Liver (tissue), 3 donors: Measurements from ENCODE around the gene LHX2.

Experiments
- RXRA ChIP-seq, 2 donors: IDR thresholded peaks; 2 replicates each; pipeline ENCODE4 v1.6.1; 2017 to 2018; ENCODE audit warnings: antibody characterized with exemption in 2 of 2, mild to moderate bottlenecking in 1 of 2
- SP1 ChIP-seq: IDR thresholded peaks from 2 replicates; pipeline ENCODE4 v1.6.1; 2018; ENCODE audit warnings: antibody characterized with exemption, mild to moderate bottlenecking
- TAF1 ChIP-seq: conservative IDR thresholded peaks from 2 replicates; pipeline ENCODE4 v1.6.1; 2016; ENCODE audit warnings: antibody characterized with exemption, mild to moderate bottlenecking
- YY1 ChIP-seq: IDR thresholded peaks from 2 replicates; pipeline ENCODE4 v1.6.1; 2016; ENCODE audit warnings: antibody characterized with exemption, mild to moderate bottlenecking
- TF ChIP-seq, protein P1 (sequence below): fragments of 150-350 bp; IDR thresholded peaks from 2 replicates; pipeline ENCODE4 v1.5.1; 2017; ENCODE audit warnings: improper control_type of control experiment, low read depth, low read length; ENCODE audit not compliant: missing input control
- TF ChIP-seq, protein P2 (sequence below): IDR thresholded peaks from 2 replicates; pipeline ENCODE4 v1.6.1; 2016; ENCODE audit warnings: antibody characterized with exemption, mild to moderate bottlenecking
- donor health status: healthy.
- donor health status: healthy.

DNA sequence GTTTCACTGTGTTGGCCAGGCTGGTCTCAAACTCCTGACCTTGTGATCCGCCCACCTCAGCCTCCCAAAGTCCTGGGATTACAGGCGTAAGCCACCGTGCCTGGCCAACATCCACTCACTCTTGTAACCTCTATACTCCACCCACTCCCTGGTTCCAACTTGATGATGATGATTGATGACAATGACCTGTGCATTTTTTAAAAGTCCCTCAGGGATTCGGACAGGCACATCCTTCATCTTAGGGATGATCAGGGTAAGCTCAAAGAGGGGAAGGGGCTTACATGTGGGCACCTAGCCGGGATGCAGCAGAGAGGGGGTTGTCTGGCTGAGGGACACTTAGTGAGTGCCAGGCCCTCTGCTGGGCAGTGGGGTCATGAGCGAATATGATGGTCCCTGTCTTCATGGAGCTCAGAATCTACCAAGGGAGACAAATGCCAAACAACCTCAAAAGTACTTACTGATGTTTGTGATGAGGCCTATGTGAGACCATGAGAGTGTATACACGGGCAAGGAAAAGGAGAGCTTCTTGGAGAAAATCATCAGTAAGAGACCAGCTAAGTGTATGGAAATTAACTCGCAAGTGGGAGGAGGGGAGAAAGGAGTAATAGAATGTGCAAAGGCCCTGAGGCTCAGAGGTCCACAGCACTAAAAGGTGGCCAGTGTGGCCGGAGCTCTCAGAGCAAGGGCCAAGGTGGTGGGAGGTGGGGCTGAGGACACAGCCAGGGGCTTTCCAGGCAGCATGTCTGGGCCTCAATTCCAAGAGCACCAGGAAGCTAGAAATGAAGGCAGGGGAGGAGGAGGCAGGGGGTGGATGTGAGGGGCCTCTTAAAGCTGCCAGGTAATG is 27.4 kb downstream of the LHX2 start:
- TF ChIP-seq SP1 (no peak), TAF1 (no peak), RXRA (IDR thresholded peaks at IDR 0.05) (no peak), YY1 (no peak)
- TF ChIP-seq, protein P1, sequence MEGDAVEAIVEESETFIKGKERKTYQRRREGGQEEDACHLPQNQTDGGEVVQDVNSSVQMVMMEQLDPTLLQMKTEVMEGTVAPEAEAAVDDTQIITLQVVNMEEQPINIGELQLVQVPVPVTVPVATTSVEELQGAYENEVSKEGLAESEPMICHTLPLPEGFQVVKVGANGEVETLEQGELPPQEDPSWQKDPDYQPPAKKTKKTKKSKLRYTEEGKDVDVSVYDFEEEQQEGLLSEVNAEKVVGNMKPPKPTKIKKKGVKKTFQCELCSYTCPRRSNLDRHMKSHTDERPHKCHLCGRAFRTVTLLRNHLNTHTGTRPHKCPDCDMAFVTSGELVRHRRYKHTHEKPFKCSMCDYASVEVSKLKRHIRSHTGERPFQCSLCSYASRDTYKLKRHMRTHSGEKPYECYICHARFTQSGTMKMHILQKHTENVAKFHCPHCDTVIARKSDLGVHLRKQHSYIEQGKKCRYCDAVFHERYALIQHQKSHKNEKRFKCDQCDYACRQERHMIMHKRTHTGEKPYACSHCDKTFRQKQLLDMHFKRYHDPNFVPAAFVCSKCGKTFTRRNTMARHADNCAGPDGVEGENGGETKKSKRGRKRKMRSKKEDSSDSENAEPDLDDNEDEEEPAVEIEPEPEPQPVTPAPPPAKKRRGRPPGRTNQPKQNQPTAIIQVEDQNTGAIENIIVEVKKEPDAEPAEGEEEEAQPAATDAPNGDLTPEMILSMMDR: no peak
- TF ChIP-seq, protein P2, sequence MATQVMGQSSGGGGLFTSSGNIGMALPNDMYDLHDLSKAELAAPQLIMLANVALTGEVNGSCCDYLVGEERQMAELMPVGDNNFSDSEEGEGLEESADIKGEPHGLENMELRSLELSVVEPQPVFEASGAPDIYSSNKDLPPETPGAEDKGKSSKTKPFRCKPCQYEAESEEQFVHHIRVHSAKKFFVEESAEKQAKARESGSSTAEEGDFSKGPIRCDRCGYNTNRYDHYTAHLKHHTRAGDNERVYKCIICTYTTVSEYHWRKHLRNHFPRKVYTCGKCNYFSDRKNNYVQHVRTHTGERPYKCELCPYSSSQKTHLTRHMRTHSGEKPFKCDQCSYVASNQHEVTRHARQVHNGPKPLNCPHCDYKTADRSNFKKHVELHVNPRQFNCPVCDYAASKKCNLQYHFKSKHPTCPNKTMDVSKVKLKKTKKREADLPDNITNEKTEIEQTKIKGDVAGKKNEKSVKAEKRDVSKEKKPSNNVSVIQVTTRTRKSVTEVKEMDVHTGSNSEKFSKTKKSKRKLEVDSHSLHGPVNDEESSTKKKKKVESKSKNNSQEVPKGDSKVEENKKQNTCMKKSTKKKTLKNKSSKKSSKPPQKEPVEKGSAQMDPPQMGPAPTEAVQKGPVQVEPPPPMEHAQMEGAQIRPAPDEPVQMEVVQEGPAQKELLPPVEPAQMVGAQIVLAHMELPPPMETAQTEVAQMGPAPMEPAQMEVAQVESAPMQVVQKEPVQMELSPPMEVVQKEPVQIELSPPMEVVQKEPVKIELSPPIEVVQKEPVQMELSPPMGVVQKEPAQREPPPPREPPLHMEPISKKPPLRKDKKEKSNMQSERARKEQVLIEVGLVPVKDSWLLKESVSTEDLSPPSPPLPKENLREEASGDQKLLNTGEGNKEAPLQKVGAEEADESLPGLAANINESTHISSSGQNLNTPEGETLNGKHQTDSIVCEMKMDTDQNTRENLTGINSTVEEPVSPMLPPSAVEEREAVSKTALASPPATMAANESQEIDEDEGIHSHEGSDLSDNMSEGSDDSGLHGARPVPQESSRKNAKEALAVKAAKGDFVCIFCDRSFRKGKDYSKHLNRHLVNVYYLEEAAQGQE: no peak
